ENCODE results near the gene HIP1R. TPM values are rescaled to one million over a fixed set of nuclear protein-coding genes. Genes with fewer than 3 reads are reported as not detected.

HIP1R gene
- total and polyA plus RNA-seq, 10 donors, result 40.3 to 65.9 (median 49.0) TPM

DNA sequence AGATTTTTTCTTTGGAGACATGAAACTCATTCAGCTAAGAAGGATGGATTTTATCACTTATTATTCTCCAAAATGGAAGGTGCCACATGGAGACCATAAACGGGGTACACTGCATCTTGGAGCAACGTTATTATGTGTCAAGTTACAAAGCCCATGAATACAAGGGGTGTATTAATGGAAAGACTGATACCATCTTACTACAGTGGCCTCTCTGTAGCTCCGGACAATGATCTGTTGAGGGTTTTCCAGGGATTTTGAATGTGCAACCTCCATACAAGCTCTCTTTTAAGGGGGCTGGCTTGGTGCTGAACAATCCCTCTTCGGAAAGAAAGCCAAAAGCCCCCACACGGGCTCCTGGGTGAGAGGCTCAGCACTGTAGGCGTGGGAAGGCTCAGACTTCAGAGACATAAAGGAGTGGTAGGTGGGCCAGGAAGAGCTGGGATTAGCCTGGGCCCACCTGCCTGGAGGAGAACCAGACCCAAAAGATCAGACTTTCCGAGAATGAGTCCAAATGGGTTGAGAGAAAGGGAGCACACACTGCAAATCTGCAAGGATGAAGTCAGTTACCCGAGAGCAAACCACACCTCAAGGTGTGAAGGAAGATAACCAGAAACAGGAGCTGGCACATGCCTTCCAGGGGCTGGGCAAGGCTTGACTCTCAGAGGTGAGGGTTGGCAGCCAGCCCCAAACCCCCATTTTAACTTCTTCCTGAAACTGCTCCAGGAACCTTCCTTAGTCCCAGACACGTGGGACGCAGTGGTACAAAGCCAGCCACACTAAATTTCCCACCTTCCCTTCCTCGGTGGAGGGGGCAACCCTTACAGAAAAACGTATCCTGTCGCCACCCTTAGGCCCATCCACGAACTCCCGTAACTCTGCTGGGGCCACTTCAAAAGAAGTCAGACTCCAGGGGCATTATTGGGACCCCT, 59.2 kb downstream of the HIP1R start:
- peaks cover 56 to 93% (median 84%) of the 10 kb centered on the region in 6 donors for H3K4me1 ChIP-seq
- H3K4me3 ChIP-seq, result peak overlapping the region; percentile 49 to 75 (median 66)
- no peak for DNase-seq
- intact Hi-C loops (cut with DNase I; ENCODE audit: low total_unique reads), result no loop called here
- TF ChIP-seq CTCF (IDR thresholded peaks at IDR 0.05 in 8 of 11, conservative IDR thresholded peaks at IDR 0.05 in 3 of 11) (no peak), POLR2A (IDR thresholded peaks at IDR 0.05) (no peak), POLR2AphosphoS5 (IDR thresholded peaks at IDR 0.05) (no peak)
- no peaks in the 10 kb centered on the region for H3K27me3 ChIP-seq (replicated peaks in 1 of 7)
- no peaks in the 10 kb centered on the region for H3K9me3 ChIP-seq
- peak overlapping the region; percentile 83 to 98 (median 93) for H3K27ac ChIP-seq
- H3K36me3 ChIP-seq, result peaks cover 0 to 5% (median 0%) of the 10 kb centered on the region in 6 donors
- 29 to 37% (median 32%) methylated on average over 15 of the region's 15 CpGs for WGBS, 5 donors

GRCh38 chr12:122895320-122895703, 60.1 kb downstream of the HIP1R start:
- Histone ChIP-seq H3K27me3 (replicated peaks in 1 of 7) (no peaks in the 10 kb centered on the region), H3K4me1 (peaks cover 48 to 93% (median 83%) of the 10 kb centered on the region in 6 donors), H3K27ac (peak overlapping the region; percentile 83 to 98 (median 93)), H3K4me3 (peak overlapping the region; percentile 49 to 75 (median 66)), H3K36me3 (peaks cover 0 to 5% (median 0%) of the 10 kb centered on the region in 6 donors), H3K9me3 (no peaks in the 10 kb centered on the region)
- TF ChIP-seq CTCF (IDR thresholded peaks at IDR 0.05 in 8 of 11, conservative IDR thresholded peaks at IDR 0.05 in 3 of 11) (no peak), POLR2A (IDR thresholded peaks at IDR 0.05) (no peak), POLR2AphosphoS5 (IDR thresholded peaks at IDR 0.05) (no peak)
- no peak for DNase-seq
- 4 to 11% (median 7%) methylated on average over 9 of the region's 9 CpGs for WGBS, 5 donors
- intact Hi-C loops (cut with DNase I; ENCODE audit: low total_unique reads), result no loop called here

DNA sequence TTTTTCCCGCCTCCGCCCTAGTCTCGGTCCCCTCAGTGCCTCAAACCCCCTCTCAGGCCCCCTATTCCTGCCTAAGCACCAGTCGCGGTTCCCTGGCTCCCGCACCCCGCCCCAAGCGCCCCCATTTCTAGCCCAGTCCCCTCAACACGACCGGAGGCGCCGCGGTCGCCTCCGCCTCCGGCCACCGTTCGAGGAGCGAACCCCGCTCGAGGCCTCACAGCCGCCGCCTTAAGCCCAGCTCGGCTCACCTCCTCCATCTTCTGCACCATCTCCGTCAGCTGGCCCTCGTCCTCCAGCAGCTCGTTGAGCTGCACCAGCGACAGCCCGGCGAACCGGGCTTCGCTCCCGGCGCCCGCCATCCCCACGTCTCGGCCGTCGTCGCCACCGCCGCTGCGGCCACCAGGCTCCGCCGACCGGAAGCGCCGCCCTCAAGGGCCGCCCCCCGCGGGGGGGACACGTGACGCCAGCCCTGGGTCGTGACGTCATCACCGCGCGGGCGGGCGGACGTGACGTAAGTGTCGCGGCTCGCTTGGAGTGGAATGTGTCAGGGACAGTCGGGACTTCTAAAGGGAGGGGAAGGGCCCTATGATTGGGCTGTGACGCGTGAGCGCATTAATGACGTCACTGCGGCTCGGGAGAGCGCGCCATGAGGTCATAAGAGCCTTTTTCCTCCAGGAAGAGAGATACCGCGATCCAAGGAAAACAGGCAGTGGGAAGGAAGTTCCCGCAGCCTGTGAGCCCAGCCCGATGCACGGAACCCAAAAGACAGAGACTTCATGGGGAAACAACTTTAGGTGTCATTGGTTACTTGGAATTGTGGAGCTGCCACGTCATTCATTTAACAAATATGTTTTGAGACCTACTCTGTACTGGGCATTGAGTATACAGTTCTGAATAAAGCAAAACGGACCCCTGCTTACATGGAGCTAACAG, 60.7 kb downstream of the HIP1R start, which contains the start of gene VPS37B:
Gene VPS37B (minus strand): TSS at position 421 of the 933 bp plus-strand sequence. CDS start 62 bp downstream, at position 359.
- 6 to 15% (median 8%) methylated on average over 42 to 81 of the region's 81 CpGs for WGBS, 5 donors
- Histone ChIP-seq H3K9me3 (no peaks in the 10 kb centered on the region), H3K36me3 (peaks cover 0 to 5% (median 0%) of the 10 kb centered on the region in 6 donors), H3K27ac (peak within 1 kb of the TSS; percentile 83 to 98 (median 93)), H3K4me3 (peak within 1 kb of the TSS; percentile 49 to 75 (median 66)), H3K4me1 (peaks cover 44 to 93% (median 83%) of the 10 kb centered on the region in 6 donors), H3K27me3 (replicated peaks in 1 of 7) (no peaks in the 10 kb centered on the region)
- peak; percentile 94 for DNase-seq
- intact Hi-C loops (cut with DNase I; ENCODE audit: low total_unique reads), result no loop called here
- peak; percentile 51 to 93 (median 87) for TF ChIP-seq POLR2A (IDR thresholded peaks at IDR 0.05)
- peak; percentile 98 to 99 (median 99) for TF ChIP-seq POLR2AphosphoS5 (IDR thresholded peaks at IDR 0.05)
- peak in 4 of 11 experiments; percentile 16 to 30 (median 25) for TF ChIP-seq CTCF (IDR thresholded peaks at IDR 0.05 in 8 of 11, conservative IDR thresholded peaks at IDR 0.05 in 3 of 11)
